H1 (cell line): ENCODE measurements around the gene GPR137. TPM values are rescaled to one million over a fixed set of nuclear protein-coding genes. Genes with fewer than 3 reads are reported as not detected.

Experiments
- CTCF ChIA-PET: fragments of 300-600 bp; sonication (Branson Sonifier 250); formaldehyde crosslinking; loops from one replicate; lab custom pipeline; 2021; ENCODE audit not compliant: partially characterized antibody; lab: Charles Lee
- POLR2A ChIA-PET: fragments of 300-600 bp; sonication (Branson Sonifier 250); formaldehyde crosslinking; loops from one replicate; lab custom pipeline; 2021; ENCODE audit warnings: inconsistent platforms; ENCODE audit not compliant: partially characterized antibody; lab: Charles Lee
- DNase-seq, 2 experiments: peaks; one replicate each; pipeline versions ENCODE4 v3.0.0 to v3.0.0-alpha.2; 2010 to 2022; ENCODE audit warnings: low spot score in 2 of 2, low read depth in 1 of 2, mixed read lengths in 1 of 2
- FAIRE-seq: peaks from 2 replicates; lab custom pipeline; 2011; peaks lifted over from hg19 to GRCh38; lab: Jason Lieb, UNC
- H2AFZ ChIP-seq: 2 replicates; pipeline ENCODE4 v1.8.1; 2012; ENCODE audit warnings: low read length, inconsistent platforms
- H2AK5ac ChIP-seq: 2 replicates; pipeline ENCODE4 v1.6.1; 2013; ENCODE audit warnings: low read depth, low read length
- H2BK120ac ChIP-seq: replicated peaks from 2 replicates; pipeline ENCODE3; 2013; ENCODE audit warnings: low read depth, low read length, inconsistent platforms
- H2BK12ac ChIP-seq: 2 replicates; pipeline ENCODE4 v1.6.1; 2013; ENCODE audit warnings: low read depth, low read length
- H2BK15ac ChIP-seq: 2 replicates; pipeline ENCODE4 v1.6.1; 2013; ENCODE audit warnings: low read length
- H2BK20ac ChIP-seq: 2 replicates; pipeline ENCODE4 v1.6.1; 2013; ENCODE audit warnings: low read length
- H2BK5ac ChIP-seq: 2 replicates; pipeline ENCODE4 v1.6.1; 2013; ENCODE audit warnings: low read depth, low read length
- H3K14ac ChIP-seq: 2 replicates; pipeline ENCODE4 v1.6.1; 2013; ENCODE audit warnings: inconsistent platforms; ENCODE audit not compliant: insufficient read length
- H3K18ac ChIP-seq: 2 replicates; pipeline ENCODE4 v1.6.1; 2013; ENCODE audit warnings: low read length; ENCODE audit errors: extremely low read depth
- H3K23ac ChIP-seq: 2 replicates; pipeline ENCODE4 v1.6.1; 2013; ENCODE audit warnings: inconsistent platforms; ENCODE audit not compliant: insufficient read length
- H3K23me2 ChIP-seq: 2 replicates; pipeline ENCODE4 v1.6.1; 2013; ENCODE audit warnings: low read depth, low read length
- H3K27ac ChIP-seq: 2 replicates; pipeline ENCODE4 v1.6.1; 2011; ENCODE audit warnings: low read depth, low read length, inconsistent platforms
- H3K27me3 ChIP-seq, 4 experiments: replicated peaks in 1 of 4; 1 replicate in 1 of 4; 2 replicates in 3 of 4; pipeline versions ENCODE4 v1.6.1 to v1.8.1; 2011 to 2013; ENCODE audit warnings: low read length in 3 of 4, mild to moderate bottlenecking in 3 of 4, inconsistent platforms in 2 of 4, mixed read lengths in 2 of 4, moderate library complexity in 1 of 4; ENCODE audit not compliant: control insufficient read depth in 3 of 4, insufficient read depth in 3 of 4; ENCODE audit errors: extremely low read depth in 1 of 4
- H3K36me3 ChIP-seq, 4 experiments: 2 replicates each; pipeline versions ENCODE4 v1.6.1 to v1.8.1; 2011 to 2013; ENCODE audit warnings: mild to moderate bottlenecking in 4 of 4, low read length in 3 of 4, moderate library complexity in 2 of 4, control low read depth in 1 of 4, inconsistent platforms in 1 of 4; ENCODE audit not compliant: insufficient read depth in 4 of 4, control insufficient read depth in 2 of 4
- H3K4ac ChIP-seq: replicated peaks from 2 replicates; pipeline ENCODE3; 2013; ENCODE audit warnings: low read length, low read depth, mixed read lengths, inconsistent platforms; ENCODE audit not compliant: insufficient read length
- H3K4me1 ChIP-seq, 4 experiments: replicated peaks in 1 of 4; 1 replicate in 1 of 4; 2 replicates in 3 of 4; pipeline versions ENCODE4 v1.6.1 to v1.8.1; 2011 to 2013; ENCODE audit warnings: low read length in 3 of 4, inconsistent platforms in 2 of 4, mixed read lengths in 1 of 4; ENCODE audit not compliant: insufficient read depth in 4 of 4, control insufficient read depth in 3 of 4
- H3K4me2 ChIP-seq, 2 experiments: 2 replicates each; pipeline versions ENCODE4 v1.6.1 to v1.8.1; 2011 to 2013; ENCODE audit warnings: low read depth in 2 of 2, low read length in 2 of 2, control low read depth in 1 of 2, inconsistent platforms in 1 of 2, mild to moderate bottlenecking in 1 of 2; ENCODE audit not compliant: insufficient read depth in 1 of 2
- H3K4me3 ChIP-seq, 4 experiments: fragments of 200-600, 300-600 bp in 1 of 4; sonication (generic), shearing (Covaris generic), sonication (Bioruptor Twin) in 1 of 4; 2 replicates each; pipeline versions ENCODE4 v1.5.1 to v1.8.1; 2011 to 2016; ENCODE audit warnings: low read length in 4 of 4, low read depth in 3 of 4, control low read depth in 2 of 4, inconsistent platforms in 2 of 4, mild to moderate bottlenecking in 2 of 4, mixed read lengths in 1 of 4, moderate library complexity in 1 of 4; ENCODE audit not compliant: insufficient read depth in 2 of 4; ENCODE audit errors: extremely low read depth in 1 of 4
- H3K56ac ChIP-seq: replicated peaks from 2 replicates; pipeline ENCODE3; 2013; ENCODE audit warnings: low read depth, mild to moderate bottlenecking, mixed read lengths, low read length, inconsistent platforms; ENCODE audit not compliant: insufficient read length
- H3K79me1 ChIP-seq: 2 replicates; pipeline ENCODE4 v1.6.1; 2013; ENCODE audit warnings: low read depth, low read length, control low read depth
- H3K79me2 ChIP-seq, 2 experiments: 2 replicates each; pipeline versions ENCODE4 v1.6.1 to v1.8.1; 2012 to 2013; ENCODE audit warnings: low read length in 2 of 2, mild to moderate bottlenecking in 2 of 2, inconsistent platforms in 1 of 2; ENCODE audit not compliant: insufficient read depth in 2 of 2, control insufficient read depth in 1 of 2
- H3K9ac ChIP-seq, 4 experiments: replicated peaks in 1 of 4; 1 replicate in 1 of 4; 2 replicates in 3 of 4; pipeline versions ENCODE4 v1.6.1 to v1.8.1; 2011 to 2013; ENCODE audit warnings: low read depth in 3 of 4, low read length in 3 of 4, control low read depth in 2 of 4, mild to moderate bottlenecking in 2 of 4, moderate library complexity in 2 of 4, inconsistent platforms in 1 of 4; ENCODE audit errors: extremely low read depth in 1 of 4
- H3K9me3 ChIP-seq, 2 experiments: 2 replicates each; pipeline versions ENCODE4 v1.6.1 to v1.8.1; 2012 to 2013; ENCODE audit warnings: mild to moderate bottlenecking in 2 of 2, moderate library complexity in 2 of 2, control low read depth in 1 of 2, inconsistent platforms in 1 of 2, low read depth in 1 of 2, low read length in 1 of 2, mixed read lengths in 1 of 2; ENCODE audit not compliant: insufficient read depth in 2 of 2
- H4K20me1 ChIP-seq, 2 experiments: replicated peaks in 1 of 2; 2 replicates each; pipeline versions ENCODE3 to v1.8.1; 2011 to 2013; ENCODE audit warnings: inconsistent platforms in 2 of 2, low read length in 2 of 2, mild to moderate bottlenecking in 1 of 2; ENCODE audit not compliant: insufficient read depth in 2 of 2, control insufficient read depth in 1 of 2
- H4K5ac ChIP-seq: 2 replicates; pipeline ENCODE4 v1.6.1; 2013; ENCODE audit warnings: low read length, low read depth, mixed read lengths, inconsistent platforms; ENCODE audit not compliant: insufficient read length
- H4K8ac ChIP-seq: 2 replicates; pipeline ENCODE4 v1.8.0; 2013; ENCODE audit warnings: mild to moderate bottlenecking, moderate library complexity, low read length, inconsistent platforms; ENCODE audit not compliant: insufficient read depth; ENCODE audit errors: extremely low read depth
- H4K91ac ChIP-seq: replicated peaks from 2 replicates; pipeline ENCODE3; 2013; ENCODE audit warnings: low read length, mixed read lengths, inconsistent platforms; ENCODE audit not compliant: insufficient read length
- NANOG ChIP-seq: IDR thresholded peaks from 2 replicates; pipeline ENCODE4 v1.6.1; 2011; ENCODE audit warnings: low read length, low read depth, mild to moderate bottlenecking, inconsistent platforms; ENCODE audit not compliant: insufficient read depth, poor library complexity, severe bottlenecking
- PHF8 ChIP-seq: fragments of 200-600 bp; sonication (generic); conservative IDR thresholded peaks from 2 replicates; pipeline ENCODE4 v1.7.1; 2012; ENCODE audit warnings: low read depth, mild to moderate bottlenecking, inconsistent platforms, low read length, moderate library complexity
- TEAD4 ChIP-seq: IDR thresholded peaks from 2 replicates; pipeline ENCODE4 v1.6.1; 2012; ENCODE audit warnings: low read depth, low read length, inconsistent platforms, mixed read lengths
- WGBS, 2 experiments: shearing (Covaris generic) in 1 of 2; methylation state at CpG; one replicate each; pipeline versions ENCODE4 v1.1.6 to v1.1.7; 2013 to 2015; ENCODE audit warnings: low lambda C conversion rate in 2 of 2, mixed read lengths in 2 of 2, inconsistent platforms in 1 of 2, low coverage in 1 of 2, missing lambda C conversion rate in 1 of 2; ENCODE audit not compliant: insufficient replicate concordance in 2 of 2, insufficient coverage in 1 of 2, insufficient read length in 1 of 2; ENCODE audit errors: extremely low coverage in 1 of 2, missing lambda C conversion rate in 1 of 2; 5-methylcytosine and 5-hydroxymethylcytosine counted together
- polyA plus RNA-seq, 7 experiments: library from polyadenylated mRNA; depleted of rRNA in 3 of 7; stranded (reverse) in 5 of 7; unstranded in 2 of 7; fragments of >200 nt in 5 of 7; fragments of 200-250 nt in 2 of 7; gene quantifications; 1 replicate in 5 of 7; 2 replicates in 1 of 7; 4 replicates in 1 of 7; pipeline versions ENCODE4 v1.2.1 to v1.2.3, GENCODE V29; 2011 to 2013; ENCODE audit warnings: missing spikeins in 2 of 7, mixed read lengths in 2 of 7
- total RNA-seq: library from RNA; stranded (reverse); fragmentation: NEBNext Ultra II Directional; extraction: Animal tissue kit (Norgen Biotek cat#: 25700); gene quantifications from 2 replicates; pipeline ENCODE4 v1.2.1, GENCODE V29; 2021

Gene GPR137
- total and polyA plus RNA-seq, 2 of the 8 experiments (the other 6 are each of a cell fraction or from before 2014, with no cell fraction given): 36.2 to 37.8 TPM

- no peak overlapping the region; the same call in 1 of the 2 replicates for H4K8ac ChIP-seq
- no peak overlapping the region for H2BK5ac ChIP-seq
- H3K4me3 ChIP-seq: peak overlapping the region; percentile 49 to 70 (median 60)
- peaks cover 0 to 8% (median 4%) of the 10 kb centered on the region in 4 experiments; a peak in 5 of 7 replicates for H3K4me1 ChIP-seq
- no peak overlapping the region for H2BK120ac ChIP-seq
- H4K20me1 ChIP-seq: peaks cover 5 to 14% of the 10 kb centered on the region in 2 experiments
- no peaks in the 10 kb centered on the region for H3K79me1 ChIP-seq
- ChIA-PET POLR2A (interaction anchor here (1.1 to 9.5 kb wide), 7 partner anchors 9 to 79 kb away, joined by 3 to 79 read pairs (median 14); partner anchors contain the start of genes CATSPERZ, ESRRA, FERMT3 and PPP1R14B), CTCF (interaction anchor here (3.1 to 11.4 kb wide), 2 partner anchors 10 to 17 kb away, joined by 10 to 134 read pairs; partner anchors contain the start of genes CATSPERZ and ESRRA)
- no peaks in the 10 kb centered on the region for H3K9me3 ChIP-seq
- H3K23me2 ChIP-seq: peaks cover 10% of the 10 kb centered on the region; the same call in 1 of the 2 replicates
- FAIRE-seq: no peak
- H3K36me3 ChIP-seq: no peaks in the 10 kb centered on the region
- H2BK12ac ChIP-seq: no peak overlapping the region
- H3K27me3 ChIP-seq: peaks cover 11 to 22% (median 20%) of the 10 kb centered on the region in 4 experiments; a peak in 6 of 7 replicates
- H2AK5ac ChIP-seq: no peak overlapping the region
- no peak overlapping the region for H2AFZ ChIP-seq
- H3K9ac ChIP-seq: 0 out of 7 replicates have a peak overlapping the region, but pooled peaks of 2 of the 4 experiments have one; percentile 1 to 30
- no peak overlapping the region for H3K56ac ChIP-seq
- no peak overlapping the region for H4K5ac ChIP-seq
- H4K91ac ChIP-seq: no peak overlapping the region
- H3K14ac ChIP-seq: no peak overlapping the region
- 51% methylated on average over 24 of the region's 40 CpGs; no CpG with 5 or more reads in 1 of the 2 experiments for WGBS, 2 experiments
- H3K4me2 ChIP-seq: peak overlapping the region; percentile 55 to 96
- DNase-seq: peak in 1 of 2 experiments; percentile 63
- TF ChIP-seq PHF8 (no peak), NANOG (no peak), TEAD4 (no peak)
- no peak overlapping the region for H3K23ac ChIP-seq
- H2BK15ac ChIP-seq: no peak overlapping the region
- H2BK20ac ChIP-seq: no peak overlapping the region
- H3K4ac ChIP-seq: no peak overlapping the region
- H3K27ac ChIP-seq: no peak overlapping the region
- no peaks in the 10 kb centered on the region for H3K79me2 ChIP-seq
- peak overlapping the region; percentile 48 for H3K18ac ChIP-seq
Measured at GRCh38 chr11:64285885-64286800, 495 bp downstream of the GPR137 start.
